ENCODE data around the gene RBM47.
A peak's percentile ranks its signal among the peaks of the same experiment; 100 is the strongest.
"Not testable (repeated sequence)": the region's sequence is repeated elsewhere in the genome, so short reads cannot be mapped to it uniquely, and the experiment has no call there.

The RBM47 gene

GRCh38 chr4:40407468-40407867, 222.2 kb downstream of the RBM47 start:
- not testable (repeated sequence) for DNase-seq (ENCODE audit: low spot score)

GRCh38 chr4:40406340-40406739, 223.3 kb downstream of the RBM47 start:
- DNase-seq (ENCODE audit: low spot score) = no peak

- DNase-seq (ENCODE audit: low spot score) = no peak
Observed at GRCh38 chr4:40405193-40405592, 224.5 kb downstream of the RBM47 start.

- no peak for DNase-seq (ENCODE audit: low spot score)
Observed at GRCh38 chr4:40403081-40403480, 226.6 kb downstream of the RBM47 start.

- DNase-seq (ENCODE audit: low spot score) = peak; percentile 57
Observed at GRCh38 chr4:40402556-40402955, 227.1 kb downstream of the RBM47 start.

GRCh38 chr4:40401631-40402030, 228.0 kb downstream of the RBM47 start:
- DNase-seq (ENCODE audit: low spot score) = no peak

- DNase-seq (ENCODE audit: low spot score) = no peak
Observed at GRCh38 chr4:40401096-40401495, 228.6 kb downstream of the RBM47 start.

GRCh38 chr4:40399578-40399977, 230.1 kb downstream of the RBM47 start:
- DNase-seq (ENCODE audit: low spot score) = no peak

GRCh38 chr4:40395908-40396793, 233.5 kb downstream of the RBM47 start:
- peak; percentile 85 for DNase-seq (ENCODE audit: low spot score)

- no peak for DNase-seq (ENCODE audit: low spot score)
Observed at GRCh38 chr4:40395166-40395900, 234.3 kb downstream of the RBM47 start.

GRCh38 chr4:40394236-40394635, 235.4 kb downstream of the RBM47 start:
- no peak for DNase-seq (ENCODE audit: low spot score)

- DNase-seq (ENCODE audit: low spot score) = not testable (repeated sequence)
Observed at GRCh38 chr4:40392241-40392640, 237.4 kb downstream of the RBM47 start.

GRCh38 chr4:40389986-40390385, 239.7 kb downstream of the RBM47 start:
- no peak for DNase-seq (ENCODE audit: low spot score)

- no peak for DNase-seq (ENCODE audit: low spot score)
Observed at GRCh38 chr4:40388239-40388638, 241.4 kb downstream of the RBM47 start.

- DNase-seq (ENCODE audit: low spot score) = no peak
Observed at GRCh38 chr4:40380647-40381046, 249.0 kb downstream of the RBM47 start.

GRCh38 chr4:40379248-40379647, 250.4 kb downstream of the RBM47 start:
- no peak for DNase-seq (ENCODE audit: low spot score)

- DNase-seq (ENCODE audit: low spot score) = peak; percentile 50
Observed at GRCh38 chr4:40378619-40379018, 251.0 kb downstream of the RBM47 start.

GRCh38 chr4:40377512-40378365, 251.9 kb downstream of the RBM47 start:
- peak; percentile 67 for DNase-seq (ENCODE audit: low spot score)

GRCh38 chr4:40375620-40376019, 254.0 kb downstream of the RBM47 start:
- DNase-seq (ENCODE audit: low spot score) = no peak

- no peak for DNase-seq (ENCODE audit: low spot score)
Observed at GRCh38 chr4:40375095-40375494, 254.6 kb downstream of the RBM47 start.

- DNase-seq (ENCODE audit: low spot score) = no peak
Observed at GRCh38 chr4:40373636-40374035, 256.0 kb downstream of the RBM47 start.

Measured in kidney tubule cell (primary cell).